H1 (cell line): ENCODE data around the gene BSN. TPM values are rescaled to one million over a fixed set of nuclear protein-coding genes. Genes with fewer than 3 reads are reported as not detected.

Experiments used
- CTCF ChIA-PET: fragments of 300-600 bp; sonication (Branson Sonifier 250); formaldehyde crosslinking; loops from one replicate; lab custom pipeline; 2021; ENCODE audit not compliant: partially characterized antibody; lab: Charles Lee
- POLR2A ChIA-PET: fragments of 300-600 bp; sonication (Branson Sonifier 250); formaldehyde crosslinking; loops from one replicate; lab custom pipeline; 2021; ENCODE audit warnings: inconsistent platforms; ENCODE audit not compliant: partially characterized antibody; lab: Charles Lee
- DNase-seq, 2 experiments: peaks; one replicate each; pipeline versions ENCODE4 v3.0.0 to v3.0.0-alpha.2; 2010 to 2022; ENCODE audit warnings: low spot score in 2 of 2, low read depth in 1 of 2, mixed read lengths in 1 of 2
- FAIRE-seq: peaks from 2 replicates; lab custom pipeline; 2011; peaks lifted over from hg19 to GRCh38; lab: Jason Lieb, UNC
- H2AFZ ChIP-seq: 2 replicates; pipeline ENCODE4 v1.8.1; 2012; ENCODE audit warnings: low read length, inconsistent platforms
- H2AK5ac ChIP-seq: 2 replicates; pipeline ENCODE4 v1.6.1; 2013; ENCODE audit warnings: low read depth, low read length
- H2BK120ac ChIP-seq: replicated peaks from 2 replicates; pipeline ENCODE3; 2013; ENCODE audit warnings: low read depth, low read length, inconsistent platforms
- H2BK12ac ChIP-seq: 2 replicates; pipeline ENCODE4 v1.6.1; 2013; ENCODE audit warnings: low read depth, low read length
- H2BK15ac ChIP-seq: 2 replicates; pipeline ENCODE4 v1.6.1; 2013; ENCODE audit warnings: low read length
- H2BK20ac ChIP-seq: 2 replicates; pipeline ENCODE4 v1.6.1; 2013; ENCODE audit warnings: low read length
- H2BK5ac ChIP-seq: 2 replicates; pipeline ENCODE4 v1.6.1; 2013; ENCODE audit warnings: low read depth, low read length
- H3K14ac ChIP-seq: 2 replicates; pipeline ENCODE4 v1.6.1; 2013; ENCODE audit warnings: inconsistent platforms; ENCODE audit not compliant: insufficient read length
- H3K18ac ChIP-seq: 2 replicates; pipeline ENCODE4 v1.6.1; 2013; ENCODE audit warnings: low read length; ENCODE audit errors: extremely low read depth
- H3K23ac ChIP-seq: 2 replicates; pipeline ENCODE4 v1.6.1; 2013; ENCODE audit warnings: inconsistent platforms; ENCODE audit not compliant: insufficient read length
- H3K23me2 ChIP-seq: 2 replicates; pipeline ENCODE4 v1.6.1; 2013; ENCODE audit warnings: low read depth, low read length
- H3K27ac ChIP-seq: 2 replicates; pipeline ENCODE4 v1.6.1; 2011; ENCODE audit warnings: low read depth, low read length, inconsistent platforms
- H3K27me3 ChIP-seq, 4 experiments: replicated peaks in 1 of 4; 1 replicate in 1 of 4; 2 replicates in 3 of 4; pipeline versions ENCODE4 v1.6.1 to v1.8.1; 2011 to 2013; ENCODE audit warnings: low read length in 3 of 4, mild to moderate bottlenecking in 3 of 4, inconsistent platforms in 2 of 4, mixed read lengths in 2 of 4, moderate library complexity in 1 of 4; ENCODE audit not compliant: control insufficient read depth in 3 of 4, insufficient read depth in 3 of 4; ENCODE audit errors: extremely low read depth in 1 of 4
- H3K36me3 ChIP-seq, 4 experiments: 2 replicates each; pipeline versions ENCODE4 v1.6.1 to v1.8.1; 2011 to 2013; ENCODE audit warnings: mild to moderate bottlenecking in 4 of 4, low read length in 3 of 4, moderate library complexity in 2 of 4, control low read depth in 1 of 4, inconsistent platforms in 1 of 4; ENCODE audit not compliant: insufficient read depth in 4 of 4, control insufficient read depth in 2 of 4
- H3K4ac ChIP-seq: replicated peaks from 2 replicates; pipeline ENCODE3; 2013; ENCODE audit warnings: low read length, low read depth, mixed read lengths, inconsistent platforms; ENCODE audit not compliant: insufficient read length
- H3K4me1 ChIP-seq, 4 experiments: replicated peaks in 1 of 4; 1 replicate in 1 of 4; 2 replicates in 3 of 4; pipeline versions ENCODE4 v1.6.1 to v1.8.1; 2011 to 2013; ENCODE audit warnings: low read length in 3 of 4, inconsistent platforms in 2 of 4, mixed read lengths in 1 of 4; ENCODE audit not compliant: insufficient read depth in 4 of 4, control insufficient read depth in 3 of 4
- H3K4me2 ChIP-seq, 2 experiments: 2 replicates each; pipeline versions ENCODE4 v1.6.1 to v1.8.1; 2011 to 2013; ENCODE audit warnings: low read depth in 2 of 2, low read length in 2 of 2, control low read depth in 1 of 2, inconsistent platforms in 1 of 2, mild to moderate bottlenecking in 1 of 2; ENCODE audit not compliant: insufficient read depth in 1 of 2
- H3K4me3 ChIP-seq, 4 experiments: fragments of 200-600, 300-600 bp in 1 of 4; sonication (generic), shearing (Covaris generic), sonication (Bioruptor Twin) in 1 of 4; 2 replicates each; pipeline versions ENCODE4 v1.5.1 to v1.8.1; 2011 to 2016; ENCODE audit warnings: low read length in 4 of 4, low read depth in 3 of 4, control low read depth in 2 of 4, inconsistent platforms in 2 of 4, mild to moderate bottlenecking in 2 of 4, mixed read lengths in 1 of 4, moderate library complexity in 1 of 4; ENCODE audit not compliant: insufficient read depth in 2 of 4; ENCODE audit errors: extremely low read depth in 1 of 4
- H3K56ac ChIP-seq: replicated peaks from 2 replicates; pipeline ENCODE3; 2013; ENCODE audit warnings: low read depth, mild to moderate bottlenecking, mixed read lengths, low read length, inconsistent platforms; ENCODE audit not compliant: insufficient read length
- H3K79me1 ChIP-seq: 2 replicates; pipeline ENCODE4 v1.6.1; 2013; ENCODE audit warnings: low read depth, low read length, control low read depth
- H3K79me2 ChIP-seq, 2 experiments: 2 replicates each; pipeline versions ENCODE4 v1.6.1 to v1.8.1; 2012 to 2013; ENCODE audit warnings: low read length in 2 of 2, mild to moderate bottlenecking in 2 of 2, inconsistent platforms in 1 of 2; ENCODE audit not compliant: insufficient read depth in 2 of 2, control insufficient read depth in 1 of 2
- H3K9ac ChIP-seq, 4 experiments: replicated peaks in 1 of 4; 1 replicate in 1 of 4; 2 replicates in 3 of 4; pipeline versions ENCODE4 v1.6.1 to v1.8.1; 2011 to 2013; ENCODE audit warnings: low read depth in 3 of 4, low read length in 3 of 4, control low read depth in 2 of 4, mild to moderate bottlenecking in 2 of 4, moderate library complexity in 2 of 4, inconsistent platforms in 1 of 4; ENCODE audit errors: extremely low read depth in 1 of 4
- H3K9me3 ChIP-seq, 2 experiments: 2 replicates each; pipeline versions ENCODE4 v1.6.1 to v1.8.1; 2012 to 2013; ENCODE audit warnings: mild to moderate bottlenecking in 2 of 2, moderate library complexity in 2 of 2, control low read depth in 1 of 2, inconsistent platforms in 1 of 2, low read depth in 1 of 2, low read length in 1 of 2, mixed read lengths in 1 of 2; ENCODE audit not compliant: insufficient read depth in 2 of 2
- H4K20me1 ChIP-seq, 2 experiments: replicated peaks in 1 of 2; 2 replicates each; pipeline versions ENCODE3 to v1.8.1; 2011 to 2013; ENCODE audit warnings: inconsistent platforms in 2 of 2, low read length in 2 of 2, mild to moderate bottlenecking in 1 of 2; ENCODE audit not compliant: insufficient read depth in 2 of 2, control insufficient read depth in 1 of 2
- H4K5ac ChIP-seq: 2 replicates; pipeline ENCODE4 v1.6.1; 2013; ENCODE audit warnings: low read length, low read depth, mixed read lengths, inconsistent platforms; ENCODE audit not compliant: insufficient read length
- H4K8ac ChIP-seq: 2 replicates; pipeline ENCODE4 v1.8.0; 2013; ENCODE audit warnings: mild to moderate bottlenecking, moderate library complexity, low read length, inconsistent platforms; ENCODE audit not compliant: insufficient read depth; ENCODE audit errors: extremely low read depth
- H4K91ac ChIP-seq: replicated peaks from 2 replicates; pipeline ENCODE3; 2013; ENCODE audit warnings: low read length, mixed read lengths, inconsistent platforms; ENCODE audit not compliant: insufficient read length
- BCL11A ChIP-seq, 2 experiments: IDR thresholded peaks; one replicate each; pipeline ENCODE4 v1.6.1; 2011; ENCODE audit warnings: low read depth in 2 of 2, low read length in 2 of 2, mild to moderate bottlenecking in 2 of 2
- BRCA1 ChIP-seq: IDR thresholded peaks from 2 replicates; pipeline ENCODE4 v1.6.1; 2012; ENCODE audit warnings: low read depth, low read length, improper control_type of control experiment
- FOSL1 ChIP-seq: IDR thresholded peaks from 2 replicates; pipeline ENCODE4 v1.6.1; 2011; ENCODE audit warnings: mild to moderate bottlenecking, low read depth, low read length, moderate library complexity; ENCODE audit not compliant: insufficient read depth
- SIN3A ChIP-seq, 2 experiments: IDR thresholded peaks in 1 of 2; conservative IDR thresholded peaks in 1 of 2; 2 replicates each; pipeline ENCODE4 v1.6.1; 2011 to 2012; ENCODE audit warnings: low read length in 2 of 2, improper control_type of control experiment in 1 of 2, low read depth in 1 of 2, mild to moderate bottlenecking in 1 of 2
- TBP ChIP-seq: IDR thresholded peaks from 2 replicates; pipeline ENCODE4 v1.6.1; 2011; ENCODE audit warnings: low read depth, low read length, improper control_type of control experiment
- TEAD4 ChIP-seq: IDR thresholded peaks from 2 replicates; pipeline ENCODE4 v1.6.1; 2012; ENCODE audit warnings: low read depth, low read length, inconsistent platforms, mixed read lengths
- WGBS, 2 experiments: shearing (Covaris generic) in 1 of 2; methylation state at CpG; one replicate each; pipeline versions ENCODE4 v1.1.6 to v1.1.7; 2013 to 2015; ENCODE audit warnings: low lambda C conversion rate in 2 of 2, mixed read lengths in 2 of 2, inconsistent platforms in 1 of 2, low coverage in 1 of 2, missing lambda C conversion rate in 1 of 2; ENCODE audit not compliant: insufficient replicate concordance in 2 of 2, insufficient coverage in 1 of 2, insufficient read length in 1 of 2; ENCODE audit errors: extremely low coverage in 1 of 2, missing lambda C conversion rate in 1 of 2; 5-methylcytosine and 5-hydroxymethylcytosine counted together
- polyA plus RNA-seq, 7 experiments: library from polyadenylated mRNA; depleted of rRNA in 3 of 7; stranded (reverse) in 5 of 7; unstranded in 2 of 7; fragments of >200 nt in 5 of 7; fragments of 200-250 nt in 2 of 7; gene quantifications; 1 replicate in 5 of 7; 2 replicates in 1 of 7; 4 replicates in 1 of 7; pipeline versions ENCODE4 v1.2.1 to v1.2.3, GENCODE V29; 2011 to 2013; ENCODE audit warnings: missing spikeins in 2 of 7, mixed read lengths in 2 of 7
- total RNA-seq: library from RNA; stranded (reverse); fragmentation: NEBNext Ultra II Directional; extraction: Animal tissue kit (Norgen Biotek cat#: 25700); gene quantifications from 2 replicates; pipeline ENCODE4 v1.2.1, GENCODE V29; 2021
- TF ChIP-seq, protein P1 (sequence below), 3 experiments: IDR thresholded peaks; 1 replicate in 2 of 3; 2 replicates in 1 of 3; pipeline versions ENCODE4 v1.5.1 to v1.6.1; 2011; ENCODE audit warnings: low read length in 3 of 3, mild to moderate bottlenecking in 3 of 3, inconsistent platforms in 2 of 3, low read depth in 1 of 3, moderate library complexity in 1 of 3; ENCODE audit not compliant: insufficient read depth in 1 of 3; ENCODE audit errors: control extremely low read depth in 1 of 3
- TF ChIP-seq, protein P2 (sequence below): IDR thresholded peaks from 2 replicates; pipeline ENCODE4 v1.6.1; 2012; ENCODE audit warnings: inconsistent platforms

BSN gene
- total and polyA plus RNA-seq, 2 of the 8 experiments (the other 6 are each of a cell fraction or from before 2014, with no cell fraction given), result 0.60 to 3.0 TPM

DNA sequence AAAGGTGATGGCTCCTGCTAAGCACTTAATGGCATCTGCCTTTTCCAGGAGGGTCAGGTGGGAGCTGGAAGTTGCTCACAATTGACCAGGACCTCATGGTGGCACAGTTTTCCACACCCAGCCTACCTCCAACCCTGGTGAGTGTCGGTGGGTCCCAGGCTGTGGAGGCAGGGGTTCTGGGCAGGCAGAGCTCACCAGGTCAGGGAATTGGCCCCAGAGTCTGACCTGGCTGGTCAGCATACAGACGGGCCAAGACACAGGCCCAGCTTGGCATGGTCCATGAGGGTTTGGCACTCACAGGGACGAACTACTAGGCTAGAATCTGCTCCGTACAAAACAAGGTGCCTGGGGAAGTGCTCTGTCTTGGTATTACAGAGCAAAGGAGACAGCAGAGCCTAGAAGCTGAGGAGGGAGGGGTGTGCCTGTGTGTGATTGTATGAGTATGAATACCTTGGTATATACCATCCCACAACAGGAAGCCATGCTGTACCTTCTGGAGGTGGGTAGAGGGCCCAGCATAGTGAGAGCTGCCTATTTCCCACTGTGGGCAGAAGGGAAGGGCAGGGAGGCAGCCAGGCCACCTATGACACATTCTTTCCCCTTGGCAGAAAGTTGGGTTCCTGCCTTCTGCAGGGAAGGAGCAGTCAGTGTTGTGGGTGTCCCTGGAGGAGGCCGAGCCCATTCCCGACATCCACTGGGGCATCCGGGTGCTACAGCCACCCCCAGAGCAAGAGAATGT is 126.4 kb downstream of the BSN start:
- H4K20me1 ChIP-seq, result peaks cover 0 to 21% of the 10 kb centered on the region in 2 experiments
- H3K23me2 ChIP-seq, result no peaks in the 10 kb centered on the region
- H3K9me3 ChIP-seq, result no peaks in the 10 kb centered on the region
- no peak overlapping the region for H3K4me3 ChIP-seq
- no peak overlapping the region for H2BK15ac ChIP-seq
- 77% methylated on average over 7 of the region's 7 CpGs; no CpG with 5 or more reads in 1 of the 2 experiments for WGBS, 2 experiments
- H3K79me1 ChIP-seq, result no peaks in the 10 kb centered on the region
- H3K36me3 ChIP-seq, result peaks cover 47 to 77% (median 71%) of the 10 kb centered on the region in 4 experiments
- no peak overlapping the region for H3K4ac ChIP-seq
- no peak overlapping the region for H2BK12ac ChIP-seq
- no peak overlapping the region for H3K27ac ChIP-seq
- H3K79me2 ChIP-seq, result 0 out of 4 replicates have a peak, but pooled peaks cover 0 to 3% of the 10 kb centered on the region in 2 experiments
- H2BK5ac ChIP-seq, result no peak overlapping the region
- no peak overlapping the region for H3K56ac ChIP-seq
- DNase-seq (no peak), FAIRE-seq (no peak)
- H3K27me3 ChIP-seq, result peaks cover 0 to 3% (median 3%) of the 10 kb centered on the region in 4 experiments; a peak in 2 of 7 replicates
- H3K14ac ChIP-seq, result no peak overlapping the region
- no peaks in the 10 kb centered on the region for H3K4me1 ChIP-seq
- H4K8ac ChIP-seq, result peak overlapping the region; percentile 62; the same call in 1 of the 2 replicates
- CTCF ChIA-PET, result interaction anchor here (0.6 to 2.3 kb wide), 5 partner anchors 20 to 209 kb away, joined by 3 to 6 read pairs (median 5); no protein-coding TSS in a partner anchor
- no peak overlapping the region for H2BK20ac ChIP-seq
- no peak overlapping the region for H2AFZ ChIP-seq
- no peak overlapping the region for H2BK120ac ChIP-seq
- no peak overlapping the region for H3K23ac ChIP-seq
- no peak overlapping the region for H3K18ac ChIP-seq
- H2AK5ac ChIP-seq, result no peak overlapping the region
- no peak overlapping the region for H4K5ac ChIP-seq
- H4K91ac ChIP-seq, result no peak overlapping the region
- POLR2A ChIA-PET, result interaction anchor here (0.6 to 1.7 kb wide), 4 partner anchors 33 to 752 kb away, joined by 3 to 8 read pairs (median 3); partner anchors contain the start of gene AMIGO3
- no peak overlapping the region for H3K4me2 ChIP-seq
- H3K9ac ChIP-seq, result no peak overlapping the region
- TF ChIP-seq, protein P1, sequence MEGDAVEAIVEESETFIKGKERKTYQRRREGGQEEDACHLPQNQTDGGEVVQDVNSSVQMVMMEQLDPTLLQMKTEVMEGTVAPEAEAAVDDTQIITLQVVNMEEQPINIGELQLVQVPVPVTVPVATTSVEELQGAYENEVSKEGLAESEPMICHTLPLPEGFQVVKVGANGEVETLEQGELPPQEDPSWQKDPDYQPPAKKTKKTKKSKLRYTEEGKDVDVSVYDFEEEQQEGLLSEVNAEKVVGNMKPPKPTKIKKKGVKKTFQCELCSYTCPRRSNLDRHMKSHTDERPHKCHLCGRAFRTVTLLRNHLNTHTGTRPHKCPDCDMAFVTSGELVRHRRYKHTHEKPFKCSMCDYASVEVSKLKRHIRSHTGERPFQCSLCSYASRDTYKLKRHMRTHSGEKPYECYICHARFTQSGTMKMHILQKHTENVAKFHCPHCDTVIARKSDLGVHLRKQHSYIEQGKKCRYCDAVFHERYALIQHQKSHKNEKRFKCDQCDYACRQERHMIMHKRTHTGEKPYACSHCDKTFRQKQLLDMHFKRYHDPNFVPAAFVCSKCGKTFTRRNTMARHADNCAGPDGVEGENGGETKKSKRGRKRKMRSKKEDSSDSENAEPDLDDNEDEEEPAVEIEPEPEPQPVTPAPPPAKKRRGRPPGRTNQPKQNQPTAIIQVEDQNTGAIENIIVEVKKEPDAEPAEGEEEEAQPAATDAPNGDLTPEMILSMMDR (IDR thresholded peaks at IDR 0.05; ENCODE audit: control extremely low read depth in 1 of 3, insufficient read depth in 1 of 3, low read depth in 1 of 3, low read length in 3 of 3), result no peak
- no peak for TF ChIP-seq BRCA1
- TF ChIP-seq, protein P2, sequence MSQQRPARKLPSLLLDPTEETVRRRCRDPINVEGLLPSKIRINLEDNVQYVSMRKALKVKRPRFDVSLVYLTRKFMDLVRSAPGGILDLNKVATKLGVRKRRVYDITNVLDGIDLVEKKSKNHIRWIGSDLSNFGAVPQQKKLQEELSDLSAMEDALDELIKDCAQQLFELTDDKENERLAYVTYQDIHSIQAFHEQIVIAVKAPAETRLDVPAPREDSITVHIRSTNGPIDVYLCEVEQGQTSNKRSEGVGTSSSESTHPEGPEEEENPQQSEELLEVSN, result no peak
- no peak for TF ChIP-seq BCL11A (IDR thresholded peaks at IDR 0.05; ENCODE audit: low read depth in 2 of 2, low read length in 2 of 2)
- TF ChIP-seq TBP, result no peak
- no peak for TF ChIP-seq TEAD4
- TF ChIP-seq SIN3A (conservative IDR thresholded peaks at IDR 0.05 in 1 of 2, IDR thresholded peaks at IDR 0.05 in 1 of 2; ENCODE audit: low read depth in 1 of 2, low read length in 2 of 2), result no peak
- TF ChIP-seq FOSL1, result no peak
